Hepatocyte (in vitro differentiated cells): ENCODE measurements around the gene ITGA11. TPM values are rescaled to one million over a fixed set of nuclear protein-coding genes. Genes with fewer than 3 reads are reported as not detected.
"Not testable (repeated sequence)": the region's sequence is repeated elsewhere in the genome, so short reads cannot be mapped to it uniquely, and the experiment has no call there.

Source experiments
- DNase-seq: peaks from one replicate; pipeline ENCODE4 v3.0.0-alpha.2; 2016; ENCODE audit warnings: low spot score
- H2AFZ ChIP-seq: fragments of 200-600 bp; sonication (generic); 2 replicates; pipeline ENCODE4 v1.6.0; 2016; ENCODE audit warnings: antibody characterized with exemption, mild to moderate bottlenecking
- H3K27ac ChIP-seq: fragments of 200-600 bp; sonication (generic); 2 replicates; pipeline ENCODE4 v1.5.1; 2016; ENCODE audit warnings: mild to moderate bottlenecking
- H3K27me3 ChIP-seq: fragments of 200-600 bp; sonication (generic); 2 replicates; pipeline ENCODE4 v1.6.1; 2016
- H3K36me3 ChIP-seq: fragments of 200-600 bp; sonication (generic); replicated peaks from 2 replicates; pipeline ENCODE4 v1.5.1; 2016; ENCODE audit warnings: low read depth; ENCODE audit not compliant: insufficient read depth
- H3K4me1 ChIP-seq: fragments of 200-600 bp; sonication (generic); 2 replicates; pipeline ENCODE4 v1.5.1; 2016; ENCODE audit warnings: mild to moderate bottlenecking, moderate library complexity; ENCODE audit not compliant: insufficient read depth
- H3K4me2 ChIP-seq: fragments of 200-600 bp; sonication (generic); 2 replicates; pipeline ENCODE4 v1.6.0; 2016
- H3K4me3 ChIP-seq: fragments of 200-600 bp; sonication (generic); 2 replicates; pipeline ENCODE4 v1.5.1; 2016; ENCODE audit warnings: mild to moderate bottlenecking
- H3K79me2 ChIP-seq: fragments of 200-600 bp; sonication (generic); 2 replicates; pipeline ENCODE4 v1.6.0; 2017; ENCODE audit warnings: mild to moderate bottlenecking
- H3K9me2 ChIP-seq: fragments of 200-600 bp; sonication (generic); replicated peaks from 2 replicates; pipeline ENCODE4 v1.6.0; 2017; ENCODE audit warnings: mild to moderate bottlenecking; ENCODE audit not compliant: insufficient read depth
- H3K9me3 ChIP-seq: fragments of 200-600 bp; sonication (generic); 2 replicates; pipeline ENCODE4 v1.5.1; 2016; ENCODE audit warnings: low read depth, mild to moderate bottlenecking
- H4K20me1 ChIP-seq: fragments of 200-600 bp; sonication (generic); 2 replicates; pipeline ENCODE4 v1.6.0; 2016; ENCODE audit warnings: mild to moderate bottlenecking; ENCODE audit not compliant: insufficient read depth, poor library complexity, severe bottlenecking
- CTCF ChIP-seq: fragments of 200-600 bp; sonication (generic); IDR thresholded peaks from 2 replicates; pipeline ENCODE4 v1.5.1; 2016; ENCODE audit warnings: antibody characterized with exemption, mild to moderate bottlenecking; ENCODE audit not compliant: poor library complexity
- EZH2 ChIP-seq: fragments of 200-600 bp; sonication (generic); IDR thresholded peaks from 2 replicates; pipeline ENCODE4 v1.6.1; 2016; ENCODE audit warnings: antibody characterized with exemption, mild to moderate bottlenecking, borderline replicate concordance
- EZH2phosphoT487 ChIP-seq: fragments of 200-600 bp; sonication (generic); IDR thresholded peaks from one replicate; pipeline ENCODE4 v1.6.1; 2018; ENCODE audit warnings: antibody characterized with exemption, mild to moderate bottlenecking, low read depth, moderate library complexity; ENCODE audit not compliant: unreplicated experiment, severe bottlenecking
- WGBS: methylation state at CpG from one replicate; pipeline ENCODE4 v1.1.6; 2016; ENCODE audit warnings: low lambda C conversion rate; ENCODE audit errors: missing lambda C conversion rate; 5-methylcytosine and 5-hydroxymethylcytosine counted together
- polyA plus RNA-seq: library from polyadenylated mRNA; unstranded; fragments of >200 nt; fragmentation: Nextera tagmentation; extraction: Ambion mirVana; gene quantifications from 2 replicates; pipeline ENCODE4 v1.2.1, GENCODE V29; 2016
- total RNA-seq: library from RNA; depleted of rRNA; stranded (reverse); fragments of >200 nt; gene quantifications from 2 replicates; pipeline ENCODE4 v1.2.3, GENCODE V29; 2014

Gene ITGA11
- total and polyA plus RNA-seq, 2 experiments from 2014 or later, result 9.7 to 19.6 TPM

- no peaks in the 10 kb centered on the region for H3K9me3 ChIP-seq
- H3K4me1 ChIP-seq, result peaks cover 29% of the 10 kb centered on the region
- no peak overlapping the region for H2AFZ ChIP-seq
- H3K27me3 ChIP-seq, result no peaks in the 10 kb centered on the region
- 89% methylated on average over 10 of the region's 10 CpGs for WGBS
- peaks cover 6% of the 10 kb centered on the region for H3K79me2 ChIP-seq
- H4K20me1 ChIP-seq, result no peaks in the 10 kb centered on the region
- H3K4me2 ChIP-seq, result no peak overlapping the region
- TF ChIP-seq CTCF (no peak), EZH2phosphoT487 (no peak), EZH2 (no peak)
- H3K9me2 ChIP-seq, result no peaks in the 10 kb centered on the region
- H3K36me3 ChIP-seq, result no peaks in the 10 kb centered on the region
- DNase-seq, result no peak
- H3K27ac ChIP-seq, result no peak overlapping the region
- no peak overlapping the region for H3K4me3 ChIP-seq
Observed at GRCh38 chr15:68423359-68424296, 8.3 kb downstream of the ITGA11 start.

GRCh38 chr15:68422403-68423145, 9.4 kb downstream of the ITGA11 start:
- not testable (repeated sequence) for H3K36me3 ChIP-seq, H4K20me1 ChIP-seq, DNase-seq, H3K79me2 ChIP-seq, H3K9me3 ChIP-seq, H3K27me3 ChIP-seq, H2AFZ ChIP-seq, H3K9me2 ChIP-seq, H3K4me3 ChIP-seq
- WGBS, result 81% methylated on average over 5 of the region's 5 CpGs
- Histone ChIP-seq H3K4me2 (peak overlapping the region; percentile 70), H3K27ac (peak overlapping the region; percentile 95), H3K4me1 (peaks cover 34% of the 10 kb centered on the region)

GRCh38 chr15:68421798-68422402, 10.1 kb downstream of the ITGA11 start:
- no peak overlapping the region for H3K4me3 ChIP-seq
- H3K27me3 ChIP-seq, result no peaks in the 10 kb centered on the region
- peaks cover 6% of the 10 kb centered on the region for H3K79me2 ChIP-seq
- no peaks in the 10 kb centered on the region for H4K20me1 ChIP-seq
- TF ChIP-seq EZH2phosphoT487 (no peak), CTCF (no peak), EZH2 (no peak)
- peaks cover 34% of the 10 kb centered on the region for H3K4me1 ChIP-seq
- H3K9me3 ChIP-seq, result no peaks in the 10 kb centered on the region
- H2AFZ ChIP-seq, result no peak overlapping the region
- no peaks in the 10 kb centered on the region for H3K36me3 ChIP-seq
- WGBS, result 84% methylated on average over 14 of the region's 14 CpGs
- peak overlapping the region; percentile 70 for H3K4me2 ChIP-seq
- H3K27ac ChIP-seq, result peak overlapping the region; percentile 95
- no peaks in the 10 kb centered on the region for H3K9me2 ChIP-seq
- no peak for DNase-seq
